HEK293 (cell line): Measurements from ENCODE around the gene OIP5.

Experiments used
- EGR2 ChIP-seq: fragments of 450-650 bp; formaldehyde crosslinking; IDR thresholded peaks from 2 replicates; pipeline ENCODE4 v1.5.1; 2016; ENCODE audit warnings: low read depth, missing biosample characterization, missing genetic modification characterization
- YY1 ChIP-seq: fragments of 450-650 bp; formaldehyde crosslinking; IDR thresholded peaks from 2 replicates; pipeline ENCODE4 v1.5.1; 2018; ENCODE audit warnings: missing biosample characterization, missing genetic modification characterization
- ZNF112 ChIP-seq: fragments of 450-650 bp; formaldehyde crosslinking; IDR thresholded peaks from 2 replicates; pipeline ENCODE4 v1.5.0; 2017; ENCODE audit warnings: missing biosample characterization, missing genetic modification characterization
- ZNF133 ChIP-seq: fragments of 450-650 bp; formaldehyde crosslinking; IDR thresholded peaks from 2 replicates; pipeline ENCODE4 v1.5.1; 2016; ENCODE audit warnings: missing biosample characterization, missing genetic modification characterization
- ZNF274 ChIP-seq, 2 experiments: fragments of 200-500 bp in 1 of 2; fragments of 450-650 bp in 1 of 2; sonication (Bioruptor generic) in 1 of 2; formaldehyde crosslinking in 1 of 2; IDR thresholded peaks; 2 replicates each; pipeline versions ENCODE4 v1.5.1 to v1.6.1; 2014 to 2016; ENCODE audit warnings: borderline replicate concordance in 1 of 2, inconsistent platforms in 1 of 2, low read length in 1 of 2, missing biosample characterization in 1 of 2, missing genetic modification characterization in 1 of 2
- ZNF311 ChIP-seq: fragments of 450-650 bp; formaldehyde crosslinking; IDR thresholded peaks from 2 replicates; pipeline ENCODE4 v1.5.1; 2017; ENCODE audit warnings: missing biosample characterization, missing genetic modification characterization, borderline replicate concordance
- TF ChIP-seq, protein P1 (sequence below): fragments of 450-650 bp; formaldehyde crosslinking; IDR thresholded peaks from 2 replicates; pipeline ENCODE4 v1.5.1; 2016; ENCODE audit warnings: missing biosample characterization, missing genetic modification characterization
- TF ChIP-seq, protein P2 (sequence below): fragments of 450-650 bp; IDR thresholded peaks from 2 replicates; pipeline ENCODE4 v1.5.1; 2018; ENCODE audit warnings: missing biosample characterization, missing genetic modification characterization
- TF ChIP-seq, protein P3 (sequence below): fragments of 450-650 bp; formaldehyde crosslinking; IDR thresholded peaks from 2 replicates; pipeline ENCODE4 v1.5.1; 2016; ENCODE audit warnings: missing biosample characterization, missing genetic modification characterization
- TF ChIP-seq, protein P4 (sequence below): sonication (generic); formaldehyde crosslinking; IDR thresholded peaks from 2 replicates; pipeline ENCODE4 v1.8.1; 2022; ENCODE audit warnings: mild to moderate bottlenecking, moderate library complexity, missing genetic modification reagents
- TF ChIP-seq, protein P5 (sequence below): fragments of 450-650 bp; formaldehyde crosslinking; IDR thresholded peaks from 2 replicates; pipeline ENCODE4 v1.5.1; 2016; ENCODE audit warnings: missing biosample characterization, missing genetic modification characterization, low read depth
- TF ChIP-seq, protein P6 (sequence below): fragments of 450-650 bp; formaldehyde crosslinking; IDR thresholded peaks from 2 replicates; pipeline ENCODE4 v1.5.1; 2016; ENCODE audit warnings: missing biosample characterization, missing genetic modification characterization

DNA sequence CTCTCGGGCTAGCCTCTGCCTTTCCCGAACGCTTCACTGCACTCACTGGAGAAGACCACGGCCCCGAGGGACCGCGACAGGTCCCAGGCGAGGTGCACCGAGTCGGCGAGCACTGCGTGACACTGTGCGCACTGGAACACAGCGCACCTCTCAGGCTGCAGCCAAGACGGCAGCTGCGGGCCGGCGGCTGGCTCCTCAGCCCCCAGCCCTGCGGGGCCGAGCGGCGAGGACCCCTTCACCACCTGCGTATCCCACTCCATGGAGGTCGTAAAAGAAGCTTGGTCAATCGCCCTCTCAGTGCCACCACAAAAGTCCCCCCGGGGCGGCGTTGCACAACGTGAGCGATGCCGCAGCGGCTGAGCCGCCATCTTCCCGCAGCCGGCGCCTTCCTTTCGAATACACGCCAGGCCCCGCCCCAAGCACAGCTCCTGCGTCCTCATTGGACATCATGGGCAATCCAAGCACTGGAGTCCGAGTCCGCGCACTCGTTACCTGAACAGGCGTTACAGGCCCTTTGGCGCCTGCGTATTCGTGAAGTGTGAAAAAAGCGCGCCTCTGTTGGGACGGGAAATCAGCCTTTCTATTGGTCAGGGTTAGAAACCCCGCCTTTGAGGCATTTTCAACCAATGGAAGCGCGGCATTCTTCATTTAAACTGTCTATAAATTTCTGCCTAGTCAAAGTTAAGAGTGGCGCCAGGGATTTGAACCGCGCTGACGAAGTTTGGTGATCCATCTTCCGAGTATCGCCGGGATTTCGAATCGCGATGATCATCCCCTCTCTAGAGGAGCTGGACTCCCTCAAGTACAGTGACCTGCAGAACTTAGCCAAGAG lies at the start of gene OIP5, which contains the start of gene NUSAP1:
- no peak for TF ChIP-seq ZNF311 (tag by site-specific recombination)
- TF ChIP-seq, protein P1, sequence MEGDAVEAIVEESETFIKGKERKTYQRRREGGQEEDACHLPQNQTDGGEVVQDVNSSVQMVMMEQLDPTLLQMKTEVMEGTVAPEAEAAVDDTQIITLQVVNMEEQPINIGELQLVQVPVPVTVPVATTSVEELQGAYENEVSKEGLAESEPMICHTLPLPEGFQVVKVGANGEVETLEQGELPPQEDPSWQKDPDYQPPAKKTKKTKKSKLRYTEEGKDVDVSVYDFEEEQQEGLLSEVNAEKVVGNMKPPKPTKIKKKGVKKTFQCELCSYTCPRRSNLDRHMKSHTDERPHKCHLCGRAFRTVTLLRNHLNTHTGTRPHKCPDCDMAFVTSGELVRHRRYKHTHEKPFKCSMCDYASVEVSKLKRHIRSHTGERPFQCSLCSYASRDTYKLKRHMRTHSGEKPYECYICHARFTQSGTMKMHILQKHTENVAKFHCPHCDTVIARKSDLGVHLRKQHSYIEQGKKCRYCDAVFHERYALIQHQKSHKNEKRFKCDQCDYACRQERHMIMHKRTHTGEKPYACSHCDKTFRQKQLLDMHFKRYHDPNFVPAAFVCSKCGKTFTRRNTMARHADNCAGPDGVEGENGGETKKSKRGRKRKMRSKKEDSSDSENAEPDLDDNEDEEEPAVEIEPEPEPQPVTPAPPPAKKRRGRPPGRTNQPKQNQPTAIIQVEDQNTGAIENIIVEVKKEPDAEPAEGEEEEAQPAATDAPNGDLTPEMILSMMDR (tag by site-specific recombination) = peak; percentile 88
- TF ChIP-seq, protein P2, sequence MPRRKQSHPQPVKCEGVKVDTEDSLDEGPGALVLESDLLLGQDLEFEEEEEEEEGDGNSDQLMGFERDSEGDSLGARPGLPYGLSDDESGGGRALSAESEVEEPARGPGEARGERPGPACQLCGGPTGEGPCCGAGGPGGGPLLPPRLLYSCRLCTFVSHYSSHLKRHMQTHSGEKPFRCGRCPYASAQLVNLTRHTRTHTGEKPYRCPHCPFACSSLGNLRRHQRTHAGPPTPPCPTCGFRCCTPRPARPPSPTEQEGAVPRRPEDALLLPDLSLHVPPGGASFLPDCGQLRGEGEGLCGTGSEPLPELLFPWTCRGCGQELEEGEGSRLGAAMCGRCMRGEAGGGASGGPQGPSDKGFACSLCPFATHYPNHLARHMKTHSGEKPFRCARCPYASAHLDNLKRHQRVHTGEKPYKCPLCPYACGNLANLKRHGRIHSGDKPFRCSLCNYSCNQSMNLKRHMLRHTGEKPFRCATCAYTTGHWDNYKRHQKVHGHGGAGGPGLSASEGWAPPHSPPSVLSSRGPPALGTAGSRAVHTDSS (tag by site-specific recombination) = no peak
- TF ChIP-seq ZNF133 (tag by site-specific recombination) = no peak
- TF ChIP-seq ZNF112 (tag by site-specific recombination) = no peak
- TF ChIP-seq, protein P3, sequence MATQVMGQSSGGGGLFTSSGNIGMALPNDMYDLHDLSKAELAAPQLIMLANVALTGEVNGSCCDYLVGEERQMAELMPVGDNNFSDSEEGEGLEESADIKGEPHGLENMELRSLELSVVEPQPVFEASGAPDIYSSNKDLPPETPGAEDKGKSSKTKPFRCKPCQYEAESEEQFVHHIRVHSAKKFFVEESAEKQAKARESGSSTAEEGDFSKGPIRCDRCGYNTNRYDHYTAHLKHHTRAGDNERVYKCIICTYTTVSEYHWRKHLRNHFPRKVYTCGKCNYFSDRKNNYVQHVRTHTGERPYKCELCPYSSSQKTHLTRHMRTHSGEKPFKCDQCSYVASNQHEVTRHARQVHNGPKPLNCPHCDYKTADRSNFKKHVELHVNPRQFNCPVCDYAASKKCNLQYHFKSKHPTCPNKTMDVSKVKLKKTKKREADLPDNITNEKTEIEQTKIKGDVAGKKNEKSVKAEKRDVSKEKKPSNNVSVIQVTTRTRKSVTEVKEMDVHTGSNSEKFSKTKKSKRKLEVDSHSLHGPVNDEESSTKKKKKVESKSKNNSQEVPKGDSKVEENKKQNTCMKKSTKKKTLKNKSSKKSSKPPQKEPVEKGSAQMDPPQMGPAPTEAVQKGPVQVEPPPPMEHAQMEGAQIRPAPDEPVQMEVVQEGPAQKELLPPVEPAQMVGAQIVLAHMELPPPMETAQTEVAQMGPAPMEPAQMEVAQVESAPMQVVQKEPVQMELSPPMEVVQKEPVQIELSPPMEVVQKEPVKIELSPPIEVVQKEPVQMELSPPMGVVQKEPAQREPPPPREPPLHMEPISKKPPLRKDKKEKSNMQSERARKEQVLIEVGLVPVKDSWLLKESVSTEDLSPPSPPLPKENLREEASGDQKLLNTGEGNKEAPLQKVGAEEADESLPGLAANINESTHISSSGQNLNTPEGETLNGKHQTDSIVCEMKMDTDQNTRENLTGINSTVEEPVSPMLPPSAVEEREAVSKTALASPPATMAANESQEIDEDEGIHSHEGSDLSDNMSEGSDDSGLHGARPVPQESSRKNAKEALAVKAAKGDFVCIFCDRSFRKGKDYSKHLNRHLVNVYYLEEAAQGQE (tag by site-specific recombination) = no peak
- TF ChIP-seq ZNF274 (IDR thresholded peaks at IDR 0.05; ENCODE audit: low read length) = no peak
- no peak for TF ChIP-seq ZNF274 (tag by site-specific recombination; IDR thresholded peaks at IDR 0.05; ENCODE audit: borderline replicate concordance)
- peak; percentile 88 for TF ChIP-seq YY1 (tag by site-specific recombination)
- TF ChIP-seq, protein P4, sequence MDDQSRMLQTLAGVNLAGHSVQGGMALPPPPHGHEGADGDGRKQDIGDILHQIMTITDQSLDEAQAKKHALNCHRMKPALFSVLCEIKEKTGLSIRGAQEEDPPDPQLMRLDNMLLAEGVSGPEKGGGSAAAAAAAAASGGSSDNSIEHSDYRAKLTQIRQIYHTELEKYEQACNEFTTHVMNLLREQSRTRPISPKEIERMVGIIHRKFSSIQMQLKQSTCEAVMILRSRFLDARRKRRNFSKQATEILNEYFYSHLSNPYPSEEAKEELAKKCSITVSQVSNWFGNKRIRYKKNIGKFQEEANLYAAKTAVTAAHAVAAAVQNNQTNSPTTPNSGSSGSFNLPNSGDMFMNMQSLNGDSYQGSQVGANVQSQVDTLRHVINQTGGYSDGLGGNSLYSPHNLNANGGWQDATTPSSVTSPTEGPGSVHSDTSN (CRISPR knock-in tag) = no peak
- TF ChIP-seq, protein P5, sequence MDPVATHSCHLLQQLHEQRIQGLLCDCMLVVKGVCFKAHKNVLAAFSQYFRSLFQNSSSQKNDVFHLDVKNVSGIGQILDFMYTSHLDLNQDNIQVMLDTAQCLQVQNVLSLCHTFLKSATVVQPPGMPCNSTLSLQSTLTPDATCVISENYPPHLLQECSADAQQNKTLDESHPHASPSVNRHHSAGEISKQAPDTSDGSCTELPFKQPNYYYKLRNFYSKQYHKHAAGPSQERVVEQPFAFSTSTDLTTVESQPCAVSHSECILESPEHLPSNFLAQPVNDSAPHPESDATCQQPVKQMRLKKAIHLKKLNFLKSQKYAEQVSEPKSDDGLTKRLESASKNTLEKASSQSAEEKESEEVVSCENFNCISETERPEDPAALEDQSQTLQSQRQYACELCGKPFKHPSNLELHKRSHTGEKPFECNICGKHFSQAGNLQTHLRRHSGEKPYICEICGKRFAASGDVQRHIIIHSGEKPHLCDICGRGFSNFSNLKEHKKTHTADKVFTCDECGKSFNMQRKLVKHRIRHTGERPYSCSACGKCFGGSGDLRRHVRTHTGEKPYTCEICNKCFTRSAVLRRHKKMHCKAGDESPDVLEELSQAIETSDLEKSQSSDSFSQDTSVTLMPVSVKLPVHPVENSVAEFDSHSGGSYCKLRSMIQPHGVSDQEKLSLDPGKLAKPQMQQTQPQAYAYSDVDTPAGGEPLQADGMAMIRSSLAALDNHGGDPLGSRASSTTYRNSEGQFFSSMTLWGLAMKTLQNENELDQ (tag by site-specific recombination) = no peak
- TF ChIP-seq, protein P6, sequence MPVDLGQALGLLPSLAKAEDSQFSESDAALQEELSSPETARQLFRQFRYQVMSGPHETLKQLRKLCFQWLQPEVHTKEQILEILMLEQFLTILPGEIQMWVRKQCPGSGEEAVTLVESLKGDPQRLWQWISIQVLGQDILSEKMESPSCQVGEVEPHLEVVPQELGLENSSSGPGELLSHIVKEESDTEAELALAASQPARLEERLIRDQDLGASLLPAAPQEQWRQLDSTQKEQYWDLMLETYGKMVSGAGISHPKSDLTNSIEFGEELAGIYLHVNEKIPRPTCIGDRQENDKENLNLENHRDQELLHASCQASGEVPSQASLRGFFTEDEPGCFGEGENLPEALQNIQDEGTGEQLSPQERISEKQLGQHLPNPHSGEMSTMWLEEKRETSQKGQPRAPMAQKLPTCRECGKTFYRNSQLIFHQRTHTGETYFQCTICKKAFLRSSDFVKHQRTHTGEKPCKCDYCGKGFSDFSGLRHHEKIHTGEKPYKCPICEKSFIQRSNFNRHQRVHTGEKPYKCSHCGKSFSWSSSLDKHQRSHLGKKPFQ (tag by site-specific recombination) = no peak
- no peak for TF ChIP-seq EGR2
